Activated CD8-positive, alpha-beta memory T cell treated with anti-CD3 and anti-CD28 coated beads for 1 hour (primary cell): ENCODE results near the gene SYNGR3.
"Not testable (repeated sequence)": the region's sequence is repeated elsewhere in the genome, so short reads cannot be mapped to it uniquely, and the experiment has no call there.

Experiments
- DNase-seq, 2 donors: peaks; one replicate each; pipeline ENCODE4 v3.0.0-alpha.2; 2020; ENCODE audit warnings: low read depth in 1 of 2; ENCODE audit errors: extremely low read depth in 1 of 2

Gene SYNGR3

DNA sequence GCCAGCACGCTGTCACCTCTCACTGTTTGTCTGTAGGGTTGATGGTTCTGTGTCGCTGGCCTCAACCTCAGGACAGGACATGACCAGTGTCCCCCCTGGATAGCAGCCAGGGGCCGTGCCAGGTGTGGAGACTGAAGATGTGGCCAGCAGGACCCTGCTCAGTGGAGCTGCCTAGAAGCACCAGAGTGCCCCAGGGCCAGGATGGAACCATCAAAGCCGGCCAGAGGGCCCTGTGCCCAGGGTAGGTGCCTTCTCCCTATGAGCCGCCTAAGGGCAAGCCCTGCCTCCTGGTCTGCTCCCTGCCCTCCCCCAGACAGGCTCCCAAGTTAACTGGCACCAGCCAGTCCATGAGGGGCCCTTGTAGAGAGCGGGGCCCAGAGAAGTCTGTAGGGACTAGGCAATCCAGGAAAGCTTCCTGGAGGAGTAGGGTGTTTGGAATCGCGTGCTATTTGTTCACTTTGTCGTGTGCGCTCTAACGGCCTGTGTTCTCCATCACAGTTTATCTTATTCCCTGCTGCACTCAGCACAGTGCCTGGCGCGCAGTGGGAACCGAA lies 31.0 kb upstream of the SYNGR3 start:
- DNase-seq = no peak

DNA sequence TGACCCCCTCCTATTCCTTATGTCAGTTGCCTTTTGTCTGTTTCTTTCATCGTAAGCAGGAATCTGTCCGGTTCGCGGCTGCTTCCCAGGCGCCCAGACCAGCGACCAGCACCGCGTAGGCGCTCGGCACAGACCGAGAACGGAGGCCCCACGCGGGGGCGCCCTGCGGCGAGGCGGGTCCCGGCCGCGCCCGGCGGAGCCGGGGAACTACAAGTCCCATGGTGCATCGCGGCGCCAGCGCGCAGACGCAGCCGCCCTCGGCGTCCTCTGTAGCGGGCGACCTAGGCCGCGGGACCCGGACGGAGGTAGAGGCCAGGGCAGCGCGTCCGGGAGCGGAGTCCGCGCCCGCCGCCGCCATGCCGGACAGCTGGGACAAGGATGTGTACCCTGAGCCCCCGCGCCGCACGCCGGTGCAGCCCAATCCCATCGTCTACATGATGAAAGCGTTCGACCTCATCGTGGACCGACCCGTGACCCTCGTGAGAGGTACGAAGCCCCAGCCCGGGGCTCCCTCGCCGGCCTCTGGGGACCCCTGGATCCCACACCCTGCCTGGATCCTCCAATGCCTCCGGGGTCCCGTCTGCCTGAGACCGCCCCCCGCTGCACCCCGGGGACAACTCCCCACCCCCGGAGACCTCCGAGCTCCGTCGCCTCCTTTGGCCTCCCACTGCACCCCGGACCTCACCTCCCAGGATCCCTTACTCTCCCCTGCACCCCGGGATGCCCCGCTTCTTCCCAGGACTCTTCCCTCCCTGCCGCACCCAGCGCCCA lies 30.3 kb upstream of the SYNGR3 start, which contains the start of gene NDUFB10:
Gene NDUFB10 (plus strand): TSS at position 270 of the 771 bp plus-strand sequence. CDS start 87 bp downstream, at position 357.
- DNase-seq = peak; percentile 62 to 93

DNA sequence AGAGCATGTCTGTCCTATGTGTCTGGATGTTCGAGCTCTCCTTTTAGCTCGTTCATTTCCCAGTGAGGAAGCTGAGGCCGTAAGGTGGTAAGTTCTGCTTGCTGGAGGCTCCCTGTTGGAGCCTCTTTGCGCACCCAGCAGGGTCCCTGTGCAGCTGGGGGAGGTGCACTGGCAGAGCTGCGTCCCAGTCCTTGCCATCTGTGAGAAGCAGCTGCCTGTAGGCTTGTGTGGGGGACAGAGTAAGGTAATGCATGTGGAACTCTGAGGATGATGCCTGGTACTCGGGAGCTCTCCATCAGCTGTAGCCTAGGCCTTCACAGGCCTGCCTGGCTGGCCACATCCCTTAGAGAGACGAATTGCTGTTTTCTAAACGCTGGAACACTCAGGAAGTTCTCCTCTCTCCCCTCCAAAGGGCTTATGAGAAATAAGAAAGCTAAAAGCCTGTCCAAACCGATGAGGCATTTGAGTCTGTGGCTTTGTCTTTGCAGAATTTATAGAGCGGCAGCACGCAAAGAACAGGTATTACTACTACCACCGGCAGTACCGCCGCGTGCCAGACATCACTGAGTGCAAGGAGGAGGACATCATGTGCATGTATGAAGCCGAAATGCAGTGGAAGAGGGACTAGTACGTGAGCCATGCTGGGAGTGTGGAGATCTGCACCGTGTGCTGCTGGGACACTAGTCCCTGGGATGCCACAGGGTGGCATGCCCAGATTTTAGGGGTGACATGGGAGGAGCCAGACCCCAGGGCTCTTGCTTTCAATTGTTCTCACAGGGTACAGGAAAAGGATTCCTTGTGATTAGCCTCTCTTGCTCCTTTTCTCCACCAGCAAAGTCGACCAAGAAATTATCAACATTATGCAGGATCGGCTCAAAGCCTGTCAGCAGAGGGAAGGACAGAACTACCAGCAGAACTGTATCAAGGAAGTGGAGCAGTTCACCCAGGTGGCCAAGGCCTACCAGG lies 28.8 kb upstream of the SYNGR3 start:
- no peak for DNase-seq

DNA sequence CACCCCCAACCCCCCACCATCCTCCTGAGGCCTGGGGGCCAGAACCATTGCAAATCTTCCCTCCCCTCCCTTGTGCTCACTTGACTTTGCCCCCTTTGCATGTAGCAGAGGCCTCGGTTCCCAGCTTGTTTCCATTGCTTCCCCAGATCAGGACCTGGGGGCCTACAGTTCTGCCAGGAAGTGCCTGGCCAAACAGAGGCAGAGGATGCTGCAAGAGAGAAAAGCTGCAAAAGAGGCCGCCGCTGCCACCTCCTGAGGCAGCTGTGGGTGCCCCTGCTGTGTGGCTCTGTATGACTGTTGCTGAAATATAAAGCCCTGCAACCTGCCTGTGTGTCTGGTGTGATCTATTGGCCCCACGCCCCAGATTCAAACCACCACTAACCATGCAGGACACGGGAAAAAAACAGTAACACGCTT lies 28.1 kb upstream of the SYNGR3 start:
- DNase-seq = no peak

DNA sequence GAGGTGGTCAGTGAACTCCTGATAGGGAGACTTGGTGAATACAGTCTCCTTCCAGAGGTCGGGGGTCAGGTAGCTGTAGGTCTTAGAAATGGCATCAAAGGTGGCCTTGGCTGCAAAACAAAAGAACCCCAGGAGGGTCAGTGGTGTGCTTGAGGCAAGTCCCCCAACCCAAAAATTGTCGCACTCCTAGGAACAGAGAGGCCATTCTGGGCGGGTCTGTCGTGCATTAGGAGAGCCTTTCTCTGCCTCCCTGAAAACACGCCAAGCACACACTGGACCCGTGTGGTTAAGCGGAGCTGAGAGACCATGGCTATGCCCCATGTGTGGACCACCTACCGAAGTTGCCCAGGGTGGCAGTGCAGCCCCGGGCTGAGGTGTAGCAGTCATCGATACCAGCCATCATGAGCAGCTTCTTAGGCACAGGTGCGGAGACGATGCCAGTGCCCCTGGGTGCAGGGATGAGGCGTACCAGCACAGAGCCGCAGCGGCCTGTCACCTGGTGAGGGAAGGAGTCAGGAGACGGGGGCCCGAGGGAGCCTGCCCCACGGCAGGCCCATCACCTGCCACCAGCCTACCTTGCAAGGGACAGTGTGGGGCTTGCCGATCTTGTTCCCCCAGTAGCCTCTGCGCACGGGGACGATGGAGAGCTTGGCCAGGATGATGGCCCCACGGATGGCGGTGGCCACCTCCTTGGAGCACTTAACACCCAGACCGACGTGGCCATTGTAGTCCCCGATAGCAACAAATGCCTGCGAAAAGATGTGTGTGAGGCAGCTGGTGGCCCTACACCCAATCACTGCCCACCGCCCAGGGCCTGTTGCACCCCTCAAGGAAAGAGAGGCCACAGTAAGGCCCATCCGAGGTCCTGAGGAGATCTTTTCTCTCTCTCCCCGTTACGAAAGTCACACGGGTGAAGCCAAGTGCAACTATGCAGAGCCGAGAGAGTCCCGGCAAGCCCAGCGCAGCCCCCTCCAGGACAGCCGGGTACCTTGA lies 27.3 kb upstream of the SYNGR3 start:
- DNase-seq = not testable (repeated sequence)

DNA sequence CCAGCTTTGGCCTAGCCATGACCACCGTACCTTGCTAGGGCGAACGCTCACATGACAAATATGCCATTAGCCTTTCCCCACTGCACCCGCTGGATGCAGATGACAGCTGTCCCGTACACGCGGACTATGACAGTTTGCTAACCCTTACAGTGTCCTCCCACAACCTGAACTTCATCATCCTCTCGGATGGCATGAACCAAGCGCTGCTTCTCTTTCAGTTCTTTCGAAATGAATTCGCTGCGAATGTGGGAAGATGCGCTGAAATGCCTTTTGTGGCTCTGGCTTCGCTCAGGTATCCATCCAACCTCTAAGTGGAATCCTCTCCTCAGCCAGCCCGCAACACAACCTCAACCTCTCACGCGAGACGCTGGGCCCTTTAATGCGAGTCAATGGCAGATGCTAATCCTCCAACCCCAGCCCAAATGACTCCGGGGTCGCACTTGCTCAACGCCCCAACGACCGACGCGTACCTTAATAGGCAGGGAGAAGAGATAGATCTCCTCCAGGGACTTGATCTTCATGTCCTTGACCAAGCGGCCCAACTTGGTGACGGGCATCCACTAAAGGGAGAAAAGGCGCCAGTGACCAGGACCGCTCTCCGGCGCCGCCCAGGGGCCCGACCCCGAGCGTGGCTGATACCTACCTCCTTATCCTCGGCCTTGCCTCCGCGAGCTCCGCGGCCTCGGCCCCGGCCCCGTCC lies 25.8 kb upstream of the SYNGR3 start:
- no peak for DNase-seq

DNA sequence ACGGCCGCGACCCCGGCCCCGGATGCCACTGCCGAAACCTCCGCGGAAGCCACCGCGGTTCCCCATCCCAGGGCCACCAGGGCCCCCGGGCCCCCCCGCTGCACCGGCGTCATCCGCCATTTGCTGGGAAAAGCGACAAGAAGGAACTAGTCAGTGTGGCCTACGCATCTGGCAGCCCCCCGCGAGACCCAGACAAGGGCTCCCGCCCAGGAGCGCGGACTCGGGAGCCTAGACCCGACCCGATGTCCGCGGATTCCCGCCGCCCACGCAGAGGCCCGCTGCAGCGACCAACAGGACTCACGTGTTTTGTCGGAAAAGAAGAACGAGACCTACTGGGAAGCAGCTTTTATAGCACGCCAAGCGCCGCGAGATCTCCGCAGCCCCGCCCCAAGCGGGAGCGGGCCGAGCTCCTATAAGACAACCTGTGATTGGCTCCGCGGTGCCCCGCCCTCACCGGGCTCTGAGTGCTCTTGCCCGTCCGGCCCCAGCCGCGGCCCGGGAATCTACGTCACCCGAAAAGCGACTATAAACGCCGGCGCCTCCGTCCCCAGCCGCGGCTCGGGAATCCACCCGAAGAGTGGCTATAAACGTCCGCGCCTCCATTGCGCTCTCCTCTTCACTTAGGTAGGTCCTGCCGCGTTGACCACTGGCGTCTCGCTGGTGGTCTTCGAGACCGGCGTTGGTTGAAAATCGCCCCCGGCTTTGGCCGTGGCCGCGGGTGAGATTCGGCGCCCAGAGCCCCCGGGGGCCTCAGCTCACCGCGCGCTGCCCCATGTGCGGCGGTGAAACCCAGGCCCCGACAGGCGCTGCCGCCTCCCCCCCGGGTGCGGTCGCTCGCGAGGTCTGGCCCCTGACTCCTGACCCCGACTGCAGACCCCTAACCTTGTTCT lies 25.0 kb upstream of the SYNGR3 start, which contains the start of gene RPS2:
Gene RPS2 (minus strand): TSS at position 321 of the 890 bp plus-strand sequence. CDS start 201 bp downstream, at position 120.
- DNase-seq = peak; percentile 94 to 95

DNA sequence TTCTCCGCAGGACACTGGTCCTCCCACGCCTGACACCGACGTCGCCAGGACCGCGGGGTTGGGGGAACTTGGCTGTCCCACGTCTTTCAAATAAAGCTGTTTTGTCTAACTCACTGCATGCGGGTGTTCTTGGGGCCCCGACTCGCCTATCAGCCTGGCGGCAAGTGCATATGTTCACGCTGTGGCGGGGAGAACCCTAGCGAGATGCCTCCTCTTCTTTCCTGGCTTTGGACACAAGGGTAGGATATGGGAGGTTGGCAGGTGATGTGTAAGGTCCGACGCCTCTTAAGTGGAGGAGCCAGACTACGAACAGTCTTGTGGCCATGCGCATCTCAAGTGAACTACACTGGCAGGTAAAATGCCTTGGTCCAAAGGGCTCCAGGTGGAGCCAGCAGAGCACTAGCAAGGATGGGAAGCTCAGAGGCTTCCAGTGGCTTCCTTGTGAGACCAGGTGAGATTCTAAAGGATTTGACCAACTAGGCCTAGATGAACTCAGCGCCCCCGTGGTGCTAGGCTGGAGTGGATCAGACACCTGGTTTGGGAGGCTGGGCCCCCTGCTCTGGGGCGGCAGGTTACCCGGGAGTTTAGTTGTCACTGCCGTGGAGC lies 24.3 kb upstream of the SYNGR3 start:
- DNase-seq = no peak

DNA sequence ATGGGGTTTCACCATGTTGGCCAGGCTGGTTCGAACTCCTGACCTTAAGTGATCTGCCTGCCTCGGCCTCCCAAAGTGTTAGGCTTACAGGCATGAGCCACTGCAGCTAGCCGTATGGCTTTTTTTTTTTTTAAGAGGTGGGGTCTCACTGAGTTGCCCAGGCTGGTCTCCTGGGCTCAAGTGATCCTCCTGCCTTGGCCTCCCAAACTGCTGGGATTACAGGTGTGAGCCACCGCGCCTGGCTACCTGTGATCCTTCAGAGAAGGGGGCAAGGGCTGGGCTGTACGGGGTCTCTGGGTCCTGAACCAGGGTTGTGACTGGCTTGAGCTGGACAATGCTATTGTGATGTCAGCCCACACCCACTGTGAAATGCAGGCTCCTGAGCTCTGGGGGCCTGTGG lies 23.3 kb upstream of the SYNGR3 start, which contains the start of gene RNF151:
Gene RNF151 (plus strand): TSS at position 397 of the 400 bp plus-strand sequence. CDS start 26 bp downstream, outside the sequence.
- no peak for DNase-seq

DNA sequence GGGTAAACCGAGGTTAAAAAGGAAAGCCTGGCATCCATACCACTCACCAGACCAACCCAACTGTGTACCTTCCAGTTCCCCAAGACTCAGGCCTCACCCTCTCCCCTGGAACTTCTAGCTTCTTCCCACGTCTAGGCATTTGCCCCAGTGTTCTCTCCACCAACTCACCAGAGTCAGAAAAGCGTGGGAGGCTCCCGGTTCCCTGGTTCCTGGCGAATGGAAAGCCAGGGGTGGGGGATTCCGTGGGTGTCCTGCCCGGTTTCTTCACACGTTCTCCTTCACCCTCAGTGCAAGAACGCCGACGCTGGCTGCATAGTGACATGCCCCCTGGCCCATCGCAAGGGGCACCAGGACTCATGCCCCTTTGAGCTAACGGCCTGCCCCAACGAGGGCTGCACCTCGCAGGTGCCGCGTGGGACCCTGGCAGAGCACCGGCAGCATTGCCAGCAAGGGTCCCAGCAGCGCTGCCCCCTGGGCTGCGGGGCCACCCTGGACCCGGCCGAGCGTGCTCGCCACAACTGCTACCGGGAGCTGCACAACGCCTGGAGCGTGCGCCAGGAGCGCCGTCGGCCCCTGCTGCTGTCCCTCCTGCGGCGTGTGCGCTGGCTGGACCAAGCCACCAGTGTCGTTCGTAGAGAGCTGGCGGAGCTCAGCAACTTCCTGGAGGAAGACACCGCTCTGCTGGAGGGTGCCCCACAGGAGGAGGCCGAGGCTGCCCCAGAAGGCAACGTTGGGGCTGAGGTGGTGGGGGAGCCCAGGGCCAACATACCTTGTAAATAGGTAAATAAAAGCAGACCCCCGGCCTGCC lies 21.4 kb upstream of the SYNGR3 start:
- DNase-seq = no peak

DNA sequence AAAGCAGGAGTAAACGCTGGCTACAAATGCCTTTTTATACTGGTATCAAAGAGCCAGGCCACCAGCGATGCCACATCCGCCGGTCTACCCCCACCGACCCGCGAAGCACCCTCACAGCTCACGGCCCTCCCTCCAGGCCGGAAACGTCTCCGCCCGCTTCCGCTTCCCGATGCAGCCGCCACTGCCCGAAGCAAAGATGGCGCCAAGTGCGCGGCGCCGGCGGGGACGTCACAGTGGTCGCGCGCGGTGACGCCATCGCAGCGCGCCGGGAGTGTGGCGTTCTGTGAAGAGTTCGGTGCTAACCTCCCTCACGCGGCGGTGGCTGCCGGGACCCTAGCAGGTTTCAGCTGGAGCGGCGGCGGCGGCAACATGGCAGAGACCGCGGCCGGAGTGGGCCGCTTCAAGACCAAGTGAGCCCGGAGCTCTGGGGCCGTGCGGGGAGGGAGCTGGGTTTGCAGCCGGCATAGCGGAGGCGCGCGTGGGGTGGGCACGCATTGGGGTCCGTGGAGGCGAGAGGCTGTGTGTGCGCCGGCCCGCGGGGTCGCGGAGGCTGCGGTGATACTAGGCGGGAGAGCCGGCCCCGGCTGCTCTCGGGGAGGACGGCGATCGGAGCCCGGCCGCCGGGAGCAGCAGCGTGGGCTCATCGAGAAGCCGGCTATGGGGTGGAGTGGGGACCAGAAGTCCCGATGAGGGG lies 17.8 kb upstream of the SYNGR3 start, which contains the start of gene TBL3:
Gene TBL3 (plus strand): TSS at position 258 of the 694 bp plus-strand sequence. CDS start 112 bp downstream, at position 370.
- DNase-seq = peak; percentile 87 to 93

DNA sequence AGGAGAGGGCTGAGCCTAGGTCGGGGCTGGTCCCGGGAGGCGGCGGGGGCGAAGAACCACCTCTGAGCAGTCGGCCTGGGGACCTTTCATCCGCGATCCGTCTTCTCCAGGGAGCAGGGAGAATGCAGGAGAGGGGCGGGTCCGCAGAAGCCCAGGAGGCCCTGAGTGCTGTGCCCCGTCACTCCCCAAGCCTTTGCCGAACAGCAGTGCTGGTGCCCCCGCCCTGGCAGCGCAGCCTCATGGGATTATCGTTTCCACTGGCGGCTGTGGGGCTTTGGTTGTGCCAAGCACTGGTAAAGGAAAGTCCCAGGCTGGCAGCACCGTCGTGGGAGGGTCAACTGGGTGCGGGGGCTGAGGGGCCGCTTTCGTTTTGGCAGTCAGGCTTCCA lies 17.3 kb upstream of the SYNGR3 start:
- DNase-seq = no peak

DNA sequence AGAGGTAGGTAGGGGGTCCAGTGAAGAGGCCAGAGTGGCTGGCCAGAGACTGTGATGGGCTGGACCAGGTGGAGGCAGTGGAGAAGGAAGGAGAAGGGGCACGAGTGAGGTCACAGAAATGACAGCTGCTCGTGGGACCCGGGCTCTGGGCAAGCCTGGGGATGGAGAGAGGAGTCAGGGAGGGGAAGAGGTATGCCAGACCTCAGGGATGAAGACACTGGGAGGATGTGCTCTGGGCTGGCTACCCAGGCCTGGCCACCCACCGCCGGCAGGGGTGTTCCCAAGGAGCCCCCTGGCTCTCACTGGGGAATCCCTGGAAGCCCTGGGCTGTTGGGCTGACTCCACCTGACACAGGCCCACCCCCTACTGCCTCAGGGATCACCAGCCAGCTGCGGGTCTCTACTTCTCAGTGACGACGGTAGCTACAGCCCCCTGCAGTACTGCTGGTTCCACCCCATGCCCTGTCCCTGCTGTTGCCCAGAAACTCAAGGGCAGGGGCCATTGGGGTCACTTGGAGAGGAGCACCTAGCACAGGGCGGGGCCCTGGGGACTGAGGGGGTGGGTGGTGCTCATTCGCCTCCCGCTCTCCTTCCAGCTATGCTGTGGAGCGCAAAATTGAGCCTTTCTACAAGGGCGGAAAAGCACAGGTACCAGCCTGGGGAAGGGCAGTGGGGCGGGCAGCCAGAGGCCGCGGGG lies 16.2 kb upstream of the SYNGR3 start:
- DNase-seq = no peak

DNA sequence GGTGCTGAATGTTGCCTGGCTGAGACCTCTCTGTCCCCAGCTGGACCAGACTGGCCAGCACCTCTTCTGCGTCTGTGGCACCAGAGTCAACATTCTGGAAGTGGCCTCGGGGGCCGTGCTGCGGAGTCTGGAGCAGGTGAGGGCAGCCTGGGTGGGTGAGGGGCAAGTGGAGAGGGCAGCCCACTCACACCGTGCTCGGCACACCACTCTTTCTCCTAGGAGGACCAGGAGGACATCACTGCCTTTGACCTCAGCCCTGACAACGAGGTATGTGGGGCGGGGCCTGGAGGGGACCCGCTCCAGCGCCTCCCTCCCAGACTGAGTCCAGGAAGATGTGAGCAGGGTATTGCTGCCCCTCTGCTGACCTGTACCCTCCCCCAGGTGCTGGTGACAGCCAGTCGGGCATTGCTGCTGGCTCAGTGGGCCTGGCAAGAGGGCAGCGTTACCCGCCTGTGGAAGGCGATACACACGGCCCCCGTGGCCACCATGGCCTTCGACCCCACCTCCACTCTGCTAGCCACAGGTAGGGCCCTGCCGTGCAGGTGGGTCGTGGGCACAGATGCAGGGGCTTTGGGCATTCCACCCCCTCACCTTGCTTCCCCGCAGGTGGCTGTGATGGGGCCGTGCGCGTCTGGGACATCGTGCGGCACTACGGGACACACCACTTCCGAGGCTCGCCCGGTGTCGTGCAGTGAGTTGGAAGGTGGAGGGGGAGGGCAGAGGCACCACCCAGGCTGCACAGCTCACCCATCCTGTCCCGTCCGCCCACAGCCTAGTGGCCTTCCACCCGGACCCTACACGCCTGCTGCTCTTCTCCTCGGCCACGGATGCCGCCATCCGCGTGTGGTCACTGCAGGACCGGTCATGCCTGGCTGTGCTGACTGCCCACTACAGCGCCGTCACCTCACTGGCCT lies 15.4 kb upstream of the SYNGR3 start:
- no peak for DNase-seq
